Common myeloid progenitor, CD34-positive (primary cell): ENCODE data around the gene MYEOV.

Experiments used
- CTCF ChIA-PET: fragments of 350-600 bp; sonication (Branson Sonifier 250); formaldehyde crosslinking; loops from one replicate; lab custom pipeline; 2021; ENCODE audit warnings: antibody characterized with exemption; lab: Charles Lee
- POLR2A ChIA-PET: fragments of 350-600 bp; sonication (Branson Sonifier 250); formaldehyde crosslinking; loops from one replicate; lab custom pipeline; 2021; ENCODE audit warnings: antibody characterized with exemption; lab: Charles Lee
- DNase-seq, 3 donors: peaks; one replicate each; pipeline versions ENCODE4 v3.0.0 to v3.0.0-alpha.2; 2013
- H3K27ac ChIP-seq, 2 experiments: 1 replicate in 1 of 2; 2 replicates in 1 of 2; pipeline ENCODE4 v1.7.0; 2013; ENCODE audit warnings: inconsistent platforms in 2 of 2, low read length in 2 of 2, mild to moderate bottlenecking in 2 of 2, low read depth in 1 of 2, moderate library complexity in 1 of 2; ENCODE audit not compliant: severe bottlenecking in 2 of 2, insufficient read depth in 1 of 2, poor library complexity in 1 of 2
- H3K27me3 ChIP-seq, 5 experiments: replicated peaks in 2 of 5; 1 replicate in 3 of 5; 2 replicates in 2 of 5; pipeline versions ENCODE4 v1.6.1 to v1.7.0; 2013; ENCODE audit warnings: low read length in 4 of 5, mild to moderate bottlenecking in 2 of 5, moderate library complexity in 2 of 5, inconsistent platforms in 1 of 5; ENCODE audit not compliant: insufficient read depth in 5 of 5, control insufficient read depth in 4 of 5
- H3K36me3 ChIP-seq, 4 experiments: 1 replicate in 2 of 4; 2 replicates in 2 of 4; pipeline versions ENCODE4 v1.6.1 to v1.7.0; 2013; ENCODE audit warnings: low read length in 3 of 4, control low read depth in 1 of 4, mild to moderate bottlenecking in 1 of 4; ENCODE audit not compliant: control insufficient read depth in 4 of 4, insufficient read depth in 4 of 4
- H3K4me1 ChIP-seq, 4 experiments: 1 replicate in 3 of 4; 2 replicates in 1 of 4; pipeline versions ENCODE4 v1.6.1 to v1.7.1; 2013; ENCODE audit warnings: low read length in 3 of 4, mild to moderate bottlenecking in 3 of 4, control low read depth in 1 of 4, inconsistent platforms in 1 of 4, moderate library complexity in 1 of 4; ENCODE audit not compliant: control insufficient read depth in 4 of 4, insufficient read depth in 4 of 4; ENCODE audit errors: control extremely low read depth in 1 of 4
- H3K4me3 ChIP-seq, 7 experiments: 1 replicate in 4 of 7; 2 replicates in 3 of 7; pipeline versions ENCODE4 v1.5.1 to v1.7.0; 2013; ENCODE audit warnings: mild to moderate bottlenecking in 7 of 7, low read length in 6 of 7, moderate library complexity in 6 of 7, inconsistent platforms in 2 of 7, low read depth in 2 of 7, control low read depth in 1 of 7; ENCODE audit not compliant: insufficient read depth in 4 of 7, control insufficient read depth in 1 of 7; ENCODE audit errors: extremely low read depth in 1 of 7
- H3K9me3 ChIP-seq, 5 experiments: 1 replicate in 4 of 5; 2 replicates in 1 of 5; pipeline versions ENCODE4 v1.6.1 to v1.7.1; 2013; ENCODE audit warnings: low read length in 4 of 5, mild to moderate bottlenecking in 2 of 5, inconsistent platforms in 1 of 5, low read depth in 1 of 5, moderate library complexity in 1 of 5; ENCODE audit not compliant: control insufficient read depth in 4 of 5, insufficient read depth in 2 of 5; ENCODE audit errors: control extremely low read depth in 1 of 5
- WGBS: methylation state at CpG from one replicate; pipeline ENCODE4 v1.1.5; 2013; ENCODE audit not compliant: insufficient coverage; 5-methylcytosine and 5-hydroxymethylcytosine counted together

Gene MYEOV

DNA sequence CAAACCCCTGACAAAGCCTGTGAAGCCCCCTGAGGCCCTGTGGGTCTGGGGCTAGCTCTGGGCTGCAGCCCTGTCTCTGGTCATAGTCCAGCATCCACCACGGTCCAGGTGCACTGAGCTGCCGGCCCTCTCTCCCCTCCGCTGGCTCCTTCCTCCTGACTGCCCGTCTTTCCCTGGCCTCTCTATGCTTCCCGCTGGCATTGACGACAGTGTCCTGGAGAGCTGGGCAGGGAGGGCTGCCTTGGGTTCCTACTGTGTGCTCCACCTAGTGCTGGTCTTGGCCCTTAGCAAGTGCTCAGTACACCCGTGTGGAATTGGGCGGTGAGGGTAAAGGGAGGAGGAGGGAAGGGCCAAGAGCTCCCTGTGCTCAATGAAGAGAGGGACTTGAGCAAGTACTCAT is 868 bp upstream of the MYEOV start:
- H3K4me3 ChIP-seq = no peak overlapping the region
- no peaks in the 10 kb centered on the region for H3K27me3 ChIP-seq
- peaks cover 6 to 30% (median 28%) of the 10 kb centered on the region in 4 experiments for H3K4me1 ChIP-seq
- ChIA-PET POLR2A (no interaction called here), CTCF (interaction anchor here (0.6 to 3.6 kb wide), 21 partner anchors 9 to 376 kb away, joined by 3 to 27 read pairs (median 3); partner anchors contain the start of gene CCND1)
- WGBS = 92% methylated on average over 8 of the region's 8 CpGs
- no peaks in the 10 kb centered on the region for H3K36me3 ChIP-seq
- H3K27ac ChIP-seq = no peak overlapping the region
- H3K9me3 ChIP-seq = no peaks in the 10 kb centered on the region
- no peak for DNase-seq

DNA sequence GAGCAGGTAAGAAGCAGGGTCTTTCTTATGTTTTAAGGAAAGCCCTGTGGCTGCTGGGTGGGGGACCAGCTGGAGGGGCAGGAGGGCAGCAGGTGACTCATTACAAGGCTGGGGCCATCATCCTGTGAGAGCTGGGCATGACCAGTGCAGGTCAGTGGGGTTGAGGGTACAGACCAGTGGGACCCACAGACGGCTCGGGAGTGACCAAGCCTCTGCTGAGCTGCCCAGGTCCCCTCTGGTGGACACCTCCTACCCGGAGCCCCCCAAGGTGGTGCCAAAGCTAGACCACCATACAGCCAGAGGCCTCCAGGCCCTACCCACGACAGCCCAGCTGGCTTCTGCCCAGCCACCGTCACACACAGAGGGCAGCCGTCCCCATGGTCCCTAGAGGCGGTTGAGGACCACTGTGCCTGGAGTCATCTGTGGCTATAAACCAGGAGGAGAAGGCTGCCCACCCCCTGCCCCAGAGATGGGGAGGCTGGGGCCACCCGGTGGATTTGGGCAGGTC is 670 bp downstream of the MYEOV start:
- peak overlapping the region in 1 of 2 experiments; percentile 47 for H3K27ac ChIP-seq
- H3K9me3 ChIP-seq = no peaks in the 10 kb centered on the region
- no peak overlapping the region for H3K4me3 ChIP-seq
- H3K36me3 ChIP-seq = no peaks in the 10 kb centered on the region
- WGBS = 88% methylated on average over 7 of the region's 8 CpGs
- no peaks in the 10 kb centered on the region for H3K27me3 ChIP-seq
- POLR2A ChIA-PET = no interaction called here
- CTCF ChIA-PET = interaction anchor here (1.0 to 3.6 kb wide), 5 partner anchors 14 to 350 kb away, joined by 3 to 27 read pairs (median 7); partner anchors contain the start of gene CCND1
- DNase-seq = no peak
- peaks cover 6 to 45% (median 43%) of the 10 kb centered on the region in 4 experiments for H3K4me1 ChIP-seq

DNA sequence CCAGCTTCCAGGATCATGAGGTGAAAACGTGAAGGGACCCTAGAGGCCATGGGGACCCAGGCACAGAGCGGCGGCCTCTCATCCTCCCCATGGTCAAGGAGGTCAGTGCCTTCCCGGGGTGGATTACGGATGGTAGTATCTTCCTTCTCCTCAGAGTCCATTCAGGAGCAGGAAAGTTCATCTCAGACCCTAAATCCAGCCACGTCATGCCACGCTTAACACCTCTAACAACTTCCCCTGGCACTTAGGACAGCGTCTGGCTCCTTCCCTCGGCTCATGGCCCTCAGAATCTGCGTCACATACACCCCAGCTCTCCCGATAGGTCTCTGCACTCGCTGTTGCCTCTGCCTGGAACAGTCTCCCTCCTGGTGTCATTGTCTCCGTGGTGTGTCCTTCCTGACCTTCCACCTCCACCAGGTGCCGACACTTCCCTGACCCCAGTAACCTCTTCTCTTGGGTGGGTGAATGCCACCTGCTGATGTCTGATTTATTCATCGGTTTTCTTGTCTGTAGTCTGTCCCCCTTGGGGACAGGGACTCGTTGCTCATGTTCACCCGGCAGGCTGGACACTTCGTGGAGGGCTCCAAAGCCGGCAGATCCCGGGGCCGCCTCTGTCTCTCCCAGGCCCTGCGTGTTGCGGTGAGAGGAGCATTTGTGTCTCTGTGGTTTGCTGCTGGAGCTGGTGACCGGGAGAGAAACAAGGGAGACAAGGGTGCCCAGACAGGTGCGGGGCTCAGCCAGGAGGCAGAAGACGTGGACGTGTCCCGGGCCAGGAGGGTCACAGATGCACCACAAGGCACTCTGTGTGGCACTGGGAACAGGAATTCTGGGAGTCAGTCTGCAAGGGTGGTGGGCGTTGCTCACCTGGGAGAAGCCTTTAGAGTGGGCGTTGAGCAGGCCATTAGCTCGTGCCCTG is 1.4 kb downstream of the MYEOV start:
- Histone ChIP-seq H3K4me1 (peaks cover 6 to 52% (median 50%) of the 10 kb centered on the region in 4 experiments), H3K9me3 (no peaks in the 10 kb centered on the region), H3K27me3 (no peaks in the 10 kb centered on the region), H3K27ac (peak overlapping the region in 1 of 2 experiments; percentile 94), H3K4me3 (no peak overlapping the region), H3K36me3 (no peaks in the 10 kb centered on the region)
- ChIA-PET CTCF (interaction anchor here (1.7 to 5.4 kb wide), 4 partner anchors 12 to 347 kb away, joined by 4 to 27 read pairs (median 20); partner anchors contain the start of gene CCND1), POLR2A (interaction anchor here (3.9 kb wide), 1 partner anchor 17 kb away, joined by 42 read pairs; no protein-coding TSS in a partner anchor)
- no peak for DNase-seq
- WGBS = 97% methylated on average over 26 of the region's 31 CpGs

DNA sequence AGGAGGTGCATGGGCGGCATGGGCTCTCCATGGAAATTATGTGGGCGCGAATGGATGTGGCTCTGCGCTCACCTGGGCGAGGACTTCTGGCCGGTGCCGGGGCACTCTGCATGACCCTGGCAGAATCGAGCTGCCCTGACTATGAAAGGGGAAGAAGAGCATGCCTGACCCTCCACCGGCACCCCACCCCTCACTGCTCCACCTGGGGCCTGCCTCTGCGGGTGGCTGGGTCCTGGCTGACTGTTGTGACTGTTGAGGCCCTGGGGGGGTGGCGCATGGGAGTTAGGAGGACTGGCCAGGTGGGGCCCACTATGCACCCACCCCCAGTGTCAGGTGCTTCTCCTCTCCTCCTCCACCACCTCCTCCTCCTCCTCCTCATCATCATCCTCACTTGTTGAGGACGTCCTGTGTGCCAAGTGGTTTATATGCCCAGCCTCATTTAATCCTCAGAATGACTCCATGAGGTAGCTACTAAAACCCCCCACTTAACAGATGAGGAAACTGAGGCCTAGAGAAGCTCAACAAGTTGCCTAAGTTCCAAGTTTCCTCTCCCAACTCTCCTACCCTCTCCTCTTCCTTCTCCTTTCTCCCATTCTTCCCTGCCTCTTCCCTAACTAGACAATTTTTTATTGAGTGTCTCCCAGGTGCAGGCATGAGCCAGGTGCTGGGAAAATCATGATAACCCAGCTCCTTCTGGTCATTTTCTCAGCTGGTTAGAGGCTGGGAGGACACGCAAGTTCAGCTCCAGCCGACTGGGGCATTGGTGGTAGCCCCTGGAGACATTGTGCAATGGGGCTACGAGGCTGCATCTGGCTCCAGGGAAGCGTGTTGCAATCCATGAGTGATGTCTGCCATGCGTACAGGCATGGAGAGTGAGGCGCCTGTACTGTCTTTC is 2.3 kb downstream of the MYEOV start:
- Histone ChIP-seq H3K4me3 (peak overlapping the region in 2 of 7 experiments; percentile 14 to 63), H3K27me3 (no peaks in the 10 kb centered on the region), H3K9me3 (no peaks in the 10 kb centered on the region), H3K36me3 (no peaks in the 10 kb centered on the region), H3K4me1 (peaks cover 6 to 54% (median 51%) of the 10 kb centered on the region in 4 experiments), H3K27ac (peak overlapping the region in 1 of 2 experiments; percentile 94)
- POLR2A ChIA-PET = interaction anchor here (0.8 to 3.9 kb wide), 7 partner anchors 16 to 341 kb away, joined by 3 to 42 read pairs (median 3); no protein-coding TSS in a partner anchor
- WGBS = 83% methylated on average over 14 of the region's 18 CpGs
- peak in 2 of 3 donors; percentile 72 to 76 for DNase-seq
- CTCF ChIA-PET = interaction anchor here (0.8 to 5.4 kb wide), 10 partner anchors 10 to 348 kb away, joined by 3 to 29 read pairs (median 4); no protein-coding TSS in a partner anchor

DNA sequence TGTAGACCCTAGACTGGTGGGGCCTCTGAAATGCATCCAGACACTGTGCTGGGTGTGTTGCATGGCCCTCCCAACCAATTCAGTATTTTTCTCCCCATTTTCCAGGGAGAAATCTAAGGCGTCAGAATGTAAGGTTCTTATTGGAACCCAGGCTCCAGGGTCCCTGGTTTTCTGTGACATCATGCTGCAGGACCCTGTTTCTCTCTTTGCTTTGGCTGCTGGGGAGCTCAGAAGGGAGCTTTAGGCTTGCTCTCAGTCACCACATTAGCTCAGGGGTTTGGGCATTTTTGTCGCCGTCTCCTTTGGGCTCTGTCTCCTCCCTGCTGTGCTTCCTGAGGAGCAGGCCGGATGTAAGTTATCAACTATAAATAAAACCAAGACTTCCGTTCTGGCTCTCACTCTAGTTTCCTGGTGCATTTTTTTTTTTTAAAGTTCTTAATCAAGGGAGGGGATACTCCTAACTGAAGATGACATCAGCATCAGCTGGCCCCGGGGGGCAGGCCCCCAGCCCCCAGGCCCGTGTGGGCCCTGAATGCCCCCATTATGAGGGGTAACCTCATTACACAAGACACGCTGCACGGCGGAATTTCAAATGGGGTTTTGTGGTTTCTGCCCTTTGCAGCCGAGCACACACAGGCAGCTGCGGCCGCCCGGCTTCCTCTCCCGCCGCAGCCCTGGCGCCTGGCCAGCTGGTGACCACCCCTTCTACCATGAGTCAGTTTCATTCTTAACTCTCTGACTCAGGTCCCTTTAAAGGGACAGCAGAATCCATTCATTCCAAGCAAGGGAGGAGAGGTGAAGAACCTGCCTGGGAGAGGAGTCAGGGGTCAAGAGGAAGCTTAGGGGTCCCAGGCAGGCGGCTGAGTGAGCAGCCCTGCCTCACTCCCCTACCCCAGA is 3.2 kb downstream of the MYEOV start:
- Histone ChIP-seq H3K4me3 (peak overlapping the region in 5 of 7 experiments; percentile 20 to 63 (median 54)), H3K4me1 (peaks cover 6 to 63% (median 60%) of the 10 kb centered on the region in 4 experiments), H3K27ac (peak overlapping the region; percentile 84 to 94), H3K36me3 (no peaks in the 10 kb centered on the region), H3K9me3 (no peaks in the 10 kb centered on the region), H3K27me3 (no peaks in the 10 kb centered on the region)
- DNase-seq = peak; percentile 100
- POLR2A ChIA-PET = interaction anchor here (0.6 to 3.9 kb wide), 14 partner anchors 9 to 340 kb away, joined by 3 to 42 read pairs (median 3); no protein-coding TSS in a partner anchor
- CTCF ChIA-PET = interaction anchor here (0.9 to 5.4 kb wide), 13 partner anchors 9 to 347 kb away, joined by 3 to 29 read pairs (median 4); no protein-coding TSS in a partner anchor
- 0% methylated on average over 14 of the region's 18 CpGs for WGBS
